Activated gamma-delta T cell (primary cell): ENCODE data around the gene ATP10A.

Source experiments
- DNase-seq: peaks from one replicate; lab custom pipeline; 2025; lab: John Stamatoyannopoulos, UW
- total RNA-seq, 2 donors: gene quantifications; one replicate each; lab custom pipeline; 2026; lab: John Stamatoyannopoulos, UW

ATP10A gene
- total RNA-seq = 78.0 to 128 reads per million in 2 donors

DNA sequence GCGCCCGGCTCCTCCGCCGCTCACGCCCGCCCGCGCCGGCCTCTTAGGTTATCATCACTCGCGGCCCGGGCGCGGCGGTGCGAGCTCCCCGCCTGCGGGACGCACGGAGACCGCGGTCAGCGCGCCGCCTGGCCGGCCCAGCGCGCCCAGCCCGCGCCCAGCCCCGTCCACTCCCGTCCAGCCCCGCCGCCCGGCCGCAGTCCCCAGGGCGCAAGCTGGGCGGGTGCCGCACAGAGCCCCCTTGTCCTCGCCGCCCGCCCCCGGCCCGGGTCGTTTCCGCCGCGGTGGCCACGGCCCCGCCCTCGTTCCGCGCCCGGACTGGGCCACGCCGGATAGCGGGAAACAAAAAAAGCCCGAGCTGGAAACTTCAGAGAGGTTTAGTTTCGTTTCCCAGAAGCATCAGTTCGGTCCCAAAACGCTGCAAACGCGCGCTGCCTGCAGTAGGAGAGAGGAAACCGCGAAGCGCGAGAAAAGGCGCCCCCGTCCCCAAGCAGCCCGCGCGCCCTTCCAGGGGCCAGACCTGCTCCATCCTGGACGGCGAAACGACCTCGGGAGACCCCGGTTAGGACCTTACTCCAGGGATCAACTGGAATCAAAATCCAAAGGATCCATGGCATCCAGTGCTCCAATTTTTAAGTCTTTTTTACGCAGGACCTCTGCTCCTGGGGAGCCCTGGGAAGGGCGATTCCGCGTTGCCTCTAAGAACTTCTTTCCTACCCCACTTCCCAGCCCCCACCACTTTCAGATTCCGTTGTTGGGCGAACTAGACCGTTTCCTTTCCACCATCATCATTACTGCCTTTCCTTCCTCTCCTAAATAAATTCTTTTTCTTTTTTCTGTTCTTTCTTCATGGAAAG is at the start of gene ATP10A:
Gene ATP10A, minus strand, starts transcription at position 217 of the 857 bp plus-strand sequence. CDS start 231 bp downstream, outside the sequence.
- peak; percentile 24 for DNase-seq

- no peak for DNase-seq
These were observed 48.9 kb upstream of the ATP10A start for GRCh38 chr15:25912035-25912434.

GRCh38 chr15:25910832-25911231 is 47.7 kb upstream of the ATP10A start:
- DNase-seq = no peak

GRCh38 chr15:25909806-25910205 is 46.7 kb upstream of the ATP10A start:
- no peak for DNase-seq

- no peak for DNase-seq
These were observed 46.2 kb upstream of the ATP10A start for GRCh38 chr15:25909325-25909724.

GRCh38 chr15:25905140-25905539 is 42.0 kb upstream of the ATP10A start:
- DNase-seq = no peak

GRCh38 chr15:25903024-25903581 is 40.0 kb upstream of the ATP10A start:
- no peak for DNase-seq

GRCh38 chr15:25901811-25902605 is 38.9 kb upstream of the ATP10A start:
- DNase-seq = no peak

DNA sequence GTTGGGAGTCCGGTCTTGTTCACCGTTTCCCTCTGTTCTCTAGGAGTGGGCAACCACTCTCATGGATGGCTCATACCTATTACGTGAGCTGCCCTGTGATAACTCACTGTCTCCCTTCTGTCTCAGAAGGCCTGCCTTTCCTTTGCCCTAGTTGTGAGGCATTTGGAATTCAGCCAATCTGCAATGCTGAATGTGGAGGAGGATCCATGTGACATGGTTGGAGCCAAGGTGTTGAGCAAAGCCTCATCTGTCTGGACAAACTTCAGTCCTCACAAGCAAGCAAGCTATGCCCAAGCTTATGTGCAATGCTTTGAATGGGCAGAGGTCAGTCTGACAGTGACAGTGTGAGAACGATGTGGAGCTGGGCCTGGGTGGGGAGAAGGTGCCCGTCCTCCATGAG is 37.8 kb upstream of the ATP10A start:
- DNase-seq = no peak

DNA sequence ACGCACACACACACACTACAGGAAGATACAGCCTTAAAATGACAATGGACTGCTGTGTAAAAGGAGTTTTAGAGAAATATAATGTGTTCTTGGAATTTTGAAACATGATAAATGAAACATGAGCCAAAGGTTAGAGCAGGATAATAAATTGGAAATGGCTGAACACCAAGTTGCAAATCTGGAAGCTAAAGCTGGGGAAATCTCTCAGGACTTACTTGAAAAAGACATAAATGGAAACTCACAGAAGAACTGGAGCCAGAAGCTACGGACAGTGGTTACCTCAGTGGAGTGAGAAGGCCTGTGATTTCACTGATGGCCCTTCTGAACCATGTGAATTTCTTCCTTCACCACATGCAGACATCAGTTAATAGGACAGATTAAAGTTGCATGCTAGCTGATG is 37.3 kb upstream of the ATP10A start:
- no peak for DNase-seq

DNA sequence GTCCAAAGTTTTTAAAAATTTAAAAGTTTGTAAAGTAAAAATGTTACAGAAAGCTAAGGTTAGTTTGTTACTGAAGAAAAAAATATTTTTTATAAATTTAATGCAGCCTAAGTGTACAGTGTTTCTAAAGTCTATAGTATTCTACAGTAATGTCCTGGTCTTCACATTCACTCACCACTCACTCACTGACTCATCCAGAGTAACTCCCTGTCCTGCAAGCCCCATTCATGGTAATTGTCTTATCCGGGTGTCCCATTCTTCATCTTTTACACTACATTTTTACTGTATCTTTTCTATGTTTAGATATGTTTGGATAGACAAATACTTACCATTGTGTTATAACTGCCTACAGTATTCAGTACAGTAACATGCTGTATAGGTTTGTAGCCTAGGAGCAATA is 36.7 kb upstream of the ATP10A start:
- no peak for DNase-seq

DNA sequence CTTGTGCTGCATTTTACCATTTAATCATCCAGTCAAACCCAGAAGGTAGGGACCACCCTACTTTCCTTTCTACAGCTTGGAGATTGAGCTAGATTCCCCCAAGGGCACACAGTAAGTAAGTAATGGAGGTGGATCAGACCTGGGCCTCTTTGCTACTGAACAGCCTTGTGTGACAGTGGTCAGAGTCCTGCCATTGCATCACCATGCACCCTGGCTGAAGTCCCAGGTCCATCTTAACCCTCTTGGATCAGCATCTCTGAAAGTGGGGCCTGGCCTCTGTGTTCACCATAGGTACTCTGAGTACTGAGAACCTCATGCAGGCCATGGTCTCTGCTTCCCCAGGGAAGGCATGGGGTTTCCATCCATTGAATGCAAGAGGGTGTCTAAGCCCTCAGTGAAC is 34.5 kb upstream of the ATP10A start:
- DNase-seq = no peak

DNA sequence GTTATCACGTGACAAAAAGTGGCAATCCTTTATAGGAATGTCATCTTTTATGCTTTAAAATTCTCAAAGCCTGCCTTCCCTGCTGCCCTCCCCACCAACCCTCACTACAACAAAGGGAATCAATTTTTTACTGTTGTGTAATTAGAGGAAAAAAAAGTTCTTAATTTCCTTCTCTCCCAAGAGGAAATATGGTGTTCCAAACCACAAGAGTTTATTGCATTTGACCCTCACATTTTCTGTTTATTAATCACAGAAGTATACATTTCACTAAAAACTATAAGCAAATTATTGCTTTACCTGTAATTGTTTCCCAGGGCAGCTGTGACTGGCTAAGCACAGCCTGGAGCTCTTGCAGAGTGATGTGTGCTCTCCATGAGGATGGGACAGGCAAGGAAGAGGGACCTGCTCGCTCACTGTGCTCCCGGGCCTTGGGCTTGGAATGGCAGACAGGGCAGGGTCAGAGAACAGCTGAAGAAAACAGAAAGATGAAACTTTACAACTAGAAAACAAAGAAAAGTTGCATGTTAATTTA is 31.3 kb upstream of the ATP10A start:
- DNase-seq = no peak

DNA sequence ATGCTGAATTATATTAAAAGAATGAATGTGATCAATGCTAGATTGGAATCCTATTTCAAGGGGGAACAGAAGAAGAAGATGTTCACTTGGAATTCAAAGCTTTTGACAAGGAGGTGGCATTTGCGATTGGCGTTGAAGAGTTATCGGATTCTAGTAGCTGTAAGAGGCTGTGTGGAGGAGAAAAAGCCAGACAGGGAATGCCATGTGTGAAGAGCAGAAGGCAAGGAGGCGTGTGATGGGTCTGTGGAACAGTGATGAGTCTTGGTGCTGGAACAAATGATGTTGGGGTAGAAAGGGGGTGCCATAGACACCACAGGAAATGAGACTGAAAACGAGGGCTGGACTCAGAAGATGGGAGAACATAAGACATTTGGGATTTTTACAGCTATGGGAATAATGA is 30.5 kb upstream of the ATP10A start:
- DNase-seq = no peak

DNA sequence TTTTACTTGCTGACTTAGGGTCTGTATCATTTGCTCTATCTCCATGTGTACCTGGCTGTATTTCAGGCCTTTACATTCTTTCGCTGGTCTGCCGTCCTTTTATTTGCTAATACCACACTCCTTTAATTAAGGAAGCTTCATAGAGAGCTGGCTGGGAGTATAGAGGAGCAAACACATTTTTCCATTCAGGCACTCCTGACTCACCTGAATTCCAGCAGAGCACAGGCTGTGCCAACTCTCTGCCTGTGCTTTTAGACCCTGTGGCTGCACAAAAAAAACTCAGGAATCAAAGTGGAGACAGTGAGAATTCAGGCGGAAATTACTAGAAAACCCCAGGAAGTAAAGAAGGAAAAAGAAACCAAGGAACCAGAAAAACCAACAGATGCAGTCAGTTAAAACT is 29.0 kb upstream of the ATP10A start:
- no peak for DNase-seq

DNA sequence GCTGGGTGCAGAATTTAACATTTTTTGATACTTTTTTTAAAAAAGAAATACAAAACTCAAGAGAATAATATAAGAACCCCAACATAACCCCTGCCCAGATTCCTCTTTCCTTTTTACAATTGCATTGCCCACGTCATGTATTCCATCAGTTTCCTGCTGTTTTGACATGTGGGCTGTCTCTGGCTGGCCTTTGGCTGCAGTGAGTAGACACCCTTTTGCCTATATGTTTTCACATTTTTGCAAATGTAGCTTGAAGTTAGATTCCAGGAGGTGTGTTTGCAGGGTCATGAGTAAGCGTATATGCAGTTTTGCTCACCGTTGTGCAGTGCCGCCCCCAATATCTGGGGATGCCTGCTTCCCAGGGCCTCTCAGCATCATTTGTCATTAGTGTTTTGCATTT is 28.0 kb upstream of the ATP10A start:
- no peak for DNase-seq

DNA sequence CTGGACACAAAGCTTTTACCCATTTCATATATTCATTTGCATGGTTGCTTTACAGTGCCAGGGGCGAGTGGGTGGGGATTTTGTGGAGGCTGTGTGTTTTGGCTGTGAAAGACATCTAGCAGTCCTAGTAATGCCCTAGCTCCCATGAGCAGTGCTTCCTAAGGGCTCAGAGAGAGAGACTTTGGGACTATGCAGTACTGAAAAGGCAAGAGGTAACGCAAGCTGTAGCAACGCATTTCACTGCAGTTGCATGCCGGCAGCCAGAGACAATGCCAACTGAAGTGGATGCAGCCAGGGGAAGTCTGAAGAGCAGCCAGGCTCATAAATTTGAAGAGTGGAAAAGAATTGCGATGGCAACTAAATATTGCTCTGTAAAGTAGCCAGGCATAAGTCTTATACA is 27.4 kb upstream of the ATP10A start:
- DNase-seq = no peak

DNA sequence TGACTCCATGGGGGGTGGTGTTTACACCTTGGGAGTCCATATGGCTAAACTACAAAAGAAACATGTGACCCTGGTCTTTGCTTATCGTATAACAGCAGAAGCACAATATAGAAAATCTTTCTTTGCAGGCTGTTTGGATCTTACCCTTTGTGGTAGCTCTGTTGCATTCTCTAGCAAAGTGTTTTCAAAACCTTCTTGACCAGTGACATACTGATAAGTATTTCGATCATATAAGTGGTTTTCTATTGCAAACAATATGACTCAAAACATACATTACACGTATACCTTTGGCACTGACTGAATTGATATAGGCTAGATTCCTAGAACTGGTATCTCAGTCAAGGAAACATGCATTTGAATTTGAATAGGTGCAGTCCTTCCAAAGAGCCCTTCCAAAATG is 24.7 kb upstream of the ATP10A start:
- no peak for DNase-seq

DNA sequence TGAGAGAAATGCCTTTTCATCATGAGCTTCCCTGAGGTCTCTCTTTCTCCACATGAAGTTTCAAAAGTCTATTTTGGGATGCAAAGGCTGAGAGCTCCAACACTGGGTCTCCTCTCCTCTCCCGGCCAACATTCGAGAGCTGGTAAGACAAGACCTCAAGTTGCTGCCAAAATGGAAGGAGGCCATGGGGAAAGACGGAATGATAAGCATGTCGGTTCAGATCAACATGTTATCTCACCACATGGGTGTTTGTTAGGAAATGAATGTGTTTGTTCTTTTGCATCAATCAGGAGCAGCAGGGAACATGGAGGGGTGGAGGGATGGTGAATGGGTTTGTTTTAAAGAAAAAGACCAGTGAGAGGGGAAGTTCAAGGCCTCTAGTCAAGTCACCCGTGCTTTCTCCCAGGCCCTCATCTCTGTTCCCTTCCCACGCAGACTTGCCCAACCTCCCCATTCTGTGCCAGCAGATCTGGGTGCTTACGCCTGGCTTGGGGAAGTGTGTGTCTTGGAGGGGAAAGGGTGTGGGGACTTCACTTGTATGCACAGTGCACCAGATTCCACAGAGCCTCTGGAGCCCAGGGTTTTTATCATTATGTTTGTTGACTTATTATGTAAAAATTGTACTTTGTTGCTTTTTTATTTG is 23.5 kb upstream of the ATP10A start:
- DNase-seq = no peak

GRCh38 chr15:25884370-25884769 is 21.2 kb upstream of the ATP10A start:
- DNase-seq = no peak

- DNase-seq = no peak
These were observed 20.5 kb upstream of the ATP10A start for GRCh38 chr15:25883463-25884259.
